Measurements from ENCODE around the gene GET4.

GET4 gene

GRCh38 chr7:888081-889024 lies 12.0 kb downstream of the GET4 start:
- DNase-seq (ENCODE audit: low spot score) = no peak
- in situ Hi-C loops (cut with MboI; ENCODE audit: low pct_unique_long_range_greater_than_20kb, low sequenced_read_pairs, unreplicated experiment) = no loop called here
- no peak for TF ChIP-seq CTCF (IDR thresholded peaks at IDR 0.05; ENCODE audit: extremely low read depth, insufficient read depth, missing control alignments)

GRCh38 chr7:889025-889390 lies 12.7 kb downstream of the GET4 start:
- no peak for DNase-seq (ENCODE audit: low spot score)
- in situ Hi-C loops (cut with MboI; ENCODE audit: low pct_unique_long_range_greater_than_20kb, low sequenced_read_pairs, unreplicated experiment) = no loop called here
- no peak for TF ChIP-seq CTCF (IDR thresholded peaks at IDR 0.05; ENCODE audit: extremely low read depth, insufficient read depth, missing control alignments)

GRCh38 chr7:889391-889790 lies 13.0 kb downstream of the GET4 start:
- in situ Hi-C loops (cut with MboI; ENCODE audit: low pct_unique_long_range_greater_than_20kb, low sequenced_read_pairs, unreplicated experiment) = no loop called here
- no peak for TF ChIP-seq CTCF (IDR thresholded peaks at IDR 0.05; ENCODE audit: extremely low read depth, insufficient read depth, missing control alignments)
- no peak for DNase-seq (ENCODE audit: low spot score)

- in situ Hi-C loops (cut with MboI; ENCODE audit: low pct_unique_long_range_greater_than_20kb, low sequenced_read_pairs, unreplicated experiment) = no loop called here
- no peak for DNase-seq (ENCODE audit: low spot score)
- no peak for TF ChIP-seq CTCF (IDR thresholded peaks at IDR 0.05; ENCODE audit: extremely low read depth, insufficient read depth, missing control alignments)
Observed at GRCh38 chr7:890868-891267, 14.5 kb downstream of the GET4 start.

GRCh38 chr7:891291-891690 lies 14.9 kb downstream of the GET4 start:
- no peak for DNase-seq (ENCODE audit: low spot score)
- in situ Hi-C loops (cut with MboI; ENCODE audit: low pct_unique_long_range_greater_than_20kb, low sequenced_read_pairs, unreplicated experiment) = no loop called here
- TF ChIP-seq CTCF (IDR thresholded peaks at IDR 0.05; ENCODE audit: extremely low read depth, insufficient read depth, missing control alignments) = no peak

- in situ Hi-C loops (cut with MboI; ENCODE audit: low pct_unique_long_range_greater_than_20kb, low sequenced_read_pairs, unreplicated experiment) = no loop called here
- DNase-seq (ENCODE audit: low spot score) = no peak
- TF ChIP-seq CTCF (IDR thresholded peaks at IDR 0.05; ENCODE audit: extremely low read depth, insufficient read depth, missing control alignments) = no peak
Observed at GRCh38 chr7:891805-892204, 15.5 kb downstream of the GET4 start.
